Brain microvascular endothelial cell (primary cell): Measurements from ENCODE around the gene GRIK1.

Experiments used
- DNase-seq: peaks from one replicate; pipeline ENCODE4 v3.0.0-alpha.2; 2020
- H3K27ac ChIP-seq: fragments of 250-450 bp; sonication (Bioruptor Pico); 2 replicates; pipeline ENCODE4 v1.5.1; 2020; ENCODE audit warnings: mild to moderate bottlenecking, moderate library complexity
- H3K27me3 ChIP-seq: fragments of 250-450 bp; sonication (Bioruptor Pico); replicated peaks from 2 replicates; pipeline ENCODE4 v1.5.1; 2020; ENCODE audit warnings: mild to moderate bottlenecking
- H3K36me3 ChIP-seq: fragments of 250-450 bp; sonication (Bioruptor Pico); replicated peaks from 2 replicates; pipeline ENCODE4 v1.5.1; 2020; ENCODE audit warnings: mild to moderate bottlenecking
- H3K4me3 ChIP-seq: 2 replicates; pipeline ENCODE4 v1.5.1; 2011; ENCODE audit warnings: low read depth, mild to moderate bottlenecking, control low read depth, low read length, moderate library complexity
- in situ Hi-C: cut with HindIII; loops from 2 replicates; pipeline ENCODE4 v1.10.0; 2017; ENCODE audit warnings: low sequenced_read_pairs, low pct_ligation_motif_present
- TF ChIP-seq, protein P1 (sequence below): IDR thresholded peaks from 2 replicates; pipeline ENCODE4 v1.5.1; 2011; ENCODE audit warnings: low read depth, mild to moderate bottlenecking, moderate library complexity, low read length, control low read depth, inconsistent platforms; ENCODE audit errors: missing control alignments

GRIK1 gene

DNA sequence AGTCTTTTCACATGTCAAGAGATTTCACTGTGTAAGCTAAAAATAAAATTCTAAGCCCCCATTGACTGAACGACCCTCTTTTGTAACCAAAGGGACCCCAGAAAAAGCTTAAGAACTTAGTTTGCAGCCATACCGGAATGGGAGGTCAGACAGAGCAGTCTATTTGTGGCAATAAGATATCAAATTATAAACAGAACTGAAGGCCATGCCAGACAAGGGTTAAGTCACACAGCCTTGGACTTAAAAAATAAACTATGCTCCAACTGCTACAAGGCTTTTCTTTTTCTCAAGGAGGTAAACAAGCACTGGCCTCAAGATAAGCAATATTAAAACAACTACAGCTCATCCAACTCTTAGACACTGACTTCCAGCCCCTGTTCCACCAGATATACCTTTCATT, 384.2 kb downstream of the GRIK1 start:
- H3K4me3 ChIP-seq: no peak overlapping the region
- H3K36me3 ChIP-seq: no peaks in the 10 kb centered on the region
- H3K27me3 ChIP-seq: no peaks in the 10 kb centered on the region
- in situ Hi-C loops: no loop called here
- TF ChIP-seq, protein P1, sequence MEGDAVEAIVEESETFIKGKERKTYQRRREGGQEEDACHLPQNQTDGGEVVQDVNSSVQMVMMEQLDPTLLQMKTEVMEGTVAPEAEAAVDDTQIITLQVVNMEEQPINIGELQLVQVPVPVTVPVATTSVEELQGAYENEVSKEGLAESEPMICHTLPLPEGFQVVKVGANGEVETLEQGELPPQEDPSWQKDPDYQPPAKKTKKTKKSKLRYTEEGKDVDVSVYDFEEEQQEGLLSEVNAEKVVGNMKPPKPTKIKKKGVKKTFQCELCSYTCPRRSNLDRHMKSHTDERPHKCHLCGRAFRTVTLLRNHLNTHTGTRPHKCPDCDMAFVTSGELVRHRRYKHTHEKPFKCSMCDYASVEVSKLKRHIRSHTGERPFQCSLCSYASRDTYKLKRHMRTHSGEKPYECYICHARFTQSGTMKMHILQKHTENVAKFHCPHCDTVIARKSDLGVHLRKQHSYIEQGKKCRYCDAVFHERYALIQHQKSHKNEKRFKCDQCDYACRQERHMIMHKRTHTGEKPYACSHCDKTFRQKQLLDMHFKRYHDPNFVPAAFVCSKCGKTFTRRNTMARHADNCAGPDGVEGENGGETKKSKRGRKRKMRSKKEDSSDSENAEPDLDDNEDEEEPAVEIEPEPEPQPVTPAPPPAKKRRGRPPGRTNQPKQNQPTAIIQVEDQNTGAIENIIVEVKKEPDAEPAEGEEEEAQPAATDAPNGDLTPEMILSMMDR: no peak
- no peak for DNase-seq
- H3K27ac ChIP-seq: no peak overlapping the region

DNA sequence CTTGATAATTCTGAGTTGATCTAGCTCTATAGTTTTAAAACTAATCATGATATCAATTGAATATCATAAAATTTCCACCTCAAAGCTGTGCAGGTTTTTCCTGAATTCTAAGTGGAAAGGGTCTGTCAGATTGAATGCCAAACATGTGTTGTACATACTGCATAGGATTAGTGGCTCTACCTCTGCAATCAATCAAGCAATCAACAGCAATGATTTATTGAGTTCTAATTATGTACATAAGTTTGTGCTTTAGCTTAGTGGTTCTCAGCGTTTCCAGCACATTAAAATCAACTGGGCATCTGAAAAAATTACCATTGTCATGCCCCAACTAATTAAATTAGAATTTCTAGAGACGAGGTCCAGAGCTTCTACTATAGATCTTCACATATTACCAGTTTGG, 389.6 kb downstream of the GRIK1 start:
- TF ChIP-seq, protein P1: no peak
- H3K4me3 ChIP-seq: no peak overlapping the region
- in situ Hi-C loops: no loop called here
- H3K27ac ChIP-seq: no peak overlapping the region
- no peak for DNase-seq
- no peaks in the 10 kb centered on the region for H3K27me3 ChIP-seq
- H3K36me3 ChIP-seq: no peaks in the 10 kb centered on the region

DNA sequence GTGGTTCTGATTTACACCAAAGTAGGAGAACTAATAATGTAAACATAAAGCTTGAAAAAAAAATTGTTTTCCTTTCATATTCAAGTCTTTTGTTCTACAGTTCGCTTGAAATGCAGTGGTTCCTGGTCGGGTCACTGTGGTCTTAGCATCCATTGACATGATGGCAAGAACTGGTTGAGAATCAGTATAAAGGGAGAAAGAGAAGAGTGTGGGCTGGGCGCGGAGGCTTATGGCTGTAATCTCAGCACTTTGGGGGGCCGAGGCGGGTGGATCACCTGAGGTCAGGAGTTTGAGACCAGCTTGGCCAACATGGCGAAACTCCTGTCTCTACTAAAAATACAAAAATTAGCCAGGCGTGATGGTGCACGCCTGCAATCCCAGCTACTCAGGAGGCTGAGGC, 390.2 kb downstream of the GRIK1 start:
- TF ChIP-seq, protein P1: no peak
- no peaks in the 10 kb centered on the region for H3K36me3 ChIP-seq
- no peak for DNase-seq
- in situ Hi-C loops: no loop called here
- no peak overlapping the region for H3K4me3 ChIP-seq
- H3K27me3 ChIP-seq: no peaks in the 10 kb centered on the region
- H3K27ac ChIP-seq: no peak overlapping the region

DNA sequence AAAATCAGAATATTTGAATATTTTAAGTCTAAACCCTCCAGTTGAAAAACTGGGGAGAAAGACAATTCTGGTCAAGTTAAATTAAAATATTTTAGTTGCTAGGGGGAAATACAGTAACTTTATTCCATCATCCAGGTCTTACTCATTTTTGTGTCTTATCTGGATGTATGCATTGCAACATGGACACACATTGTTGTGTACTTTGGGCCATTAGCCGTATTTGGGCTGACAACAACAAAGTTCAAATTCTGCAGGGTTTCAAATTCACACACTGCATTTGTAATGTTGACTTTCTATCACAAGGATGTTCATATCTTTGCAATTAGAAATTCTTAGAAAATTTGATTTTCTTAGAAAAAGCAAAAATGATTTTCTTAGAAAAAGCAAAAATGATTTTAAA, 391.8 kb downstream of the GRIK1 start:
- TF ChIP-seq, protein P1: no peak
- in situ Hi-C loops: no loop called here

DNA sequence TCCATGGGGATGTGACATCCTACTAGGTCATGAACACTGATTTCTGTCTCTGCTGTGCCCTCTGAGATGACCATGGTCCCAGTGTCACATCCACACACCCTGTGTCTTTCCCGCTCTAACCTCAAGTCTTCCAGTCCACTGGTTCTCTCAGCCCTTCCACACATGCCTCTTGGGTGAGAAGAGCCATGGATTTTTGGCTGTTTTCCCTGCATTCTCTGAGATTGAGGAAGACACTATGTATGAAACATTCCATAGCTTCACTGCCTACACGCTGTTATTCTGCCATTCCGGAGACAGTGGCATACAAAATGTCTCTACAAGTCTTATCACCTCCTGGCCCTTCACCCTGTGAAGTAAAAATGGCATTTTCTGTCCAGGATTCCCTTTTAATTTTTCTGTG, 393.7 kb downstream of the GRIK1 start:
- in situ Hi-C loops: no loop called here
- Histone ChIP-seq H3K4me3 (no peak overlapping the region), H3K36me3 (no peaks in the 10 kb centered on the region), H3K27me3 (no peaks in the 10 kb centered on the region), H3K27ac (no peak overlapping the region)
- TF ChIP-seq, protein P1: no peak
- no peak for DNase-seq

More for the DNA sequence above, 391.8 kb downstream of the GRIK1 start:
- no peak for DNase-seq
- Histone ChIP-seq H3K27ac (no peak overlapping the region), H3K4me3 (no peak overlapping the region), H3K36me3 (no peaks in the 10 kb centered on the region), H3K27me3 (no peaks in the 10 kb centered on the region)

DNA sequence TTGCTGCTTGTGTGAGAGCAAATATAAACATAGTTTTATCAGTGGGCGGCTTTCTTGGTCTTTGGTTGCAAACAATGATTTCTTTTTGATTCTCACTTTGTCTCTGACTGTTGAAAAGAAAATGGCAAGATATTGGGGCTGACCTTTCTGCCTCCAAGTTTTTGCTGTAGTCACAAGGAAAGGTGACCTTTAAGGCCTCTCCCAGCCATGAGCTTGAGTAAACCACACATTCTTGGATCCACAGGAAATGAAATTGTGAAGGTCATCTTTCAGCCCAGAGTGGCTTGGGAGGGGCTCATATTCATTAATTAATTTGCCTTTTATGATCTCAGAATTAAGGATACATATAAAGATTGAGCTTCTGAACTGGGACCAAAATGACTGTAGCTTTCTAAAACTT, 399.5 kb downstream of the GRIK1 start:
- in situ Hi-C loops: no loop called here
- Histone ChIP-seq H3K27ac (no peak overlapping the region), H3K27me3 (no peaks in the 10 kb centered on the region), H3K36me3 (no peaks in the 10 kb centered on the region), H3K4me3 (no peak overlapping the region)
- DNase-seq: no peak
- TF ChIP-seq, protein P1: no peak
